Mammary epithelial cell (primary cell): ENCODE data around the gene NDEL1.

ENCODE experiments used
- EZH2 ChIP-seq: IDR thresholded peaks from 2 replicates; pipeline ENCODE4 v1.6.1; 2012; ENCODE audit warnings: low read length, inconsistent platforms, borderline replicate concordance
- TF ChIP-seq, protein P1 (sequence below), 2 donors: IDR thresholded peaks in 1 of 2; conservative IDR thresholded peaks in 1 of 2; 2 replicates each; pipeline ENCODE4 v1.5.1; 2011 to 2012; ENCODE audit warnings: inconsistent platforms in 2 of 2, low read length in 2 of 2, mild to moderate bottlenecking in 2 of 2, control low read depth in 1 of 2, low read depth in 1 of 2; ENCODE audit not compliant: insufficient read depth in 1 of 2; ENCODE audit errors: extremely low read depth in 1 of 2

DNA sequence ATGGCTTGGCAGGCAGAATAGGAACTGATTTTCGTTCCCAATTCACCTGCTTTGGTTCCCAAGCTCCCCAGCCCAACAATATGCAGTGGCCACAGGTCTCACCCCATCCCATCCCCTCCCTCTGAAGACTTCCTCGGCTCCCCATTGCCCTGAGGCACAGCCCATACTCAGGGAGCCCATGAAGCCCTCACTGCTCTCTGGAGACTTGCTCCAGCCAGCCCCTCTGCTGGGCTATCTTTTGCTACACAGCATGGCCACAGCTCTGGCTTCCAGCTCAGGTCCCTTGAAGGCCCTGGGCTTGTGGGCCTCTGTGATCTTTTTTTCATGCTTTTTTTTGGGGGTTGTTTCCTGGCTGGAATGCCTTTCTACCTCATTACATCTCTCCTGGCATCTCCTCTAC lies 29.5 kb upstream of the NDEL1 start:
- TF ChIP-seq, protein P1, sequence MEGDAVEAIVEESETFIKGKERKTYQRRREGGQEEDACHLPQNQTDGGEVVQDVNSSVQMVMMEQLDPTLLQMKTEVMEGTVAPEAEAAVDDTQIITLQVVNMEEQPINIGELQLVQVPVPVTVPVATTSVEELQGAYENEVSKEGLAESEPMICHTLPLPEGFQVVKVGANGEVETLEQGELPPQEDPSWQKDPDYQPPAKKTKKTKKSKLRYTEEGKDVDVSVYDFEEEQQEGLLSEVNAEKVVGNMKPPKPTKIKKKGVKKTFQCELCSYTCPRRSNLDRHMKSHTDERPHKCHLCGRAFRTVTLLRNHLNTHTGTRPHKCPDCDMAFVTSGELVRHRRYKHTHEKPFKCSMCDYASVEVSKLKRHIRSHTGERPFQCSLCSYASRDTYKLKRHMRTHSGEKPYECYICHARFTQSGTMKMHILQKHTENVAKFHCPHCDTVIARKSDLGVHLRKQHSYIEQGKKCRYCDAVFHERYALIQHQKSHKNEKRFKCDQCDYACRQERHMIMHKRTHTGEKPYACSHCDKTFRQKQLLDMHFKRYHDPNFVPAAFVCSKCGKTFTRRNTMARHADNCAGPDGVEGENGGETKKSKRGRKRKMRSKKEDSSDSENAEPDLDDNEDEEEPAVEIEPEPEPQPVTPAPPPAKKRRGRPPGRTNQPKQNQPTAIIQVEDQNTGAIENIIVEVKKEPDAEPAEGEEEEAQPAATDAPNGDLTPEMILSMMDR (conservative IDR thresholded peaks at IDR 0.05 in 1 of 2, IDR thresholded peaks at IDR 0.05 in 1 of 2; ENCODE audit: extremely low read depth in 1 of 2, insufficient read depth in 1 of 2, low read depth in 1 of 2, low read length in 2 of 2) = no peak
- TF ChIP-seq EZH2 = no peak
